ACHN (cell line): ENCODE data around the gene PYM1.
A peak's percentile ranks its signal among the peaks of the same experiment; 100 is the strongest.

Experiments used
- DNase-seq: peaks from one replicate; pipeline ENCODE4 v3.0.0-alpha.2; 2015
- in situ Hi-C: cut with HindIII; loops from 2 replicates; pipeline ENCODE4 v1.10.0; 2017; ENCODE audit warnings: low sequenced_read_pairs, low pct_ligation_motif_present, low pct_unique_long_range_greater_than_20kb

The PYM1 gene

DNA sequence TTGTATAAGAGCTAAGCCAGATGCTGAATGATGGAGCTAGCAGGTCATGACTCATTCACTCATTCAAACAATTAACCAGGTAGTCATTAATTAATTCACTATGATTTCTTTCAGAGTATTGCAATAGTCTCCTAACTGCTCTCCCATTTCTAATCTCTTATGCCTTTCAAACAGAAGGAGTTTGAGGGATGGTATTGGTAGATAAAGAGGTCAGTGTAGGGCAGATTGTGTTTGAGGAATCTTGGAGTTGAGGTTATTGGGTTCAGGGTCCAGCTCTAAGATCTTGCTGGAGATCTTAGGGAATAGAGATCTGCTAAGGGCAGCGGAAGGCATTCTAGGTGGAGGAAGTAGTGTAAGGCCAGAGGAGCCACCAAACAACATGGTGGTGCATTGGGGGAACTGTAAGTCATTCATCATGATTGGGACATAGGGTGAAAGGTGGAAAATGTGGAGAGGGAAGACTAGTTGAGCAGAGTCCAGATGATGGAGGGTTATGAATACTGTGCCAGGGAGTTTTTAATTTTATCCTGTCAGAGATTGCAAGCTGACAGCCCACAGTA, 15.0 kb upstream of the PYM1 start:
- no peak for DNase-seq
- in situ Hi-C loops: no loop called here

DNA sequence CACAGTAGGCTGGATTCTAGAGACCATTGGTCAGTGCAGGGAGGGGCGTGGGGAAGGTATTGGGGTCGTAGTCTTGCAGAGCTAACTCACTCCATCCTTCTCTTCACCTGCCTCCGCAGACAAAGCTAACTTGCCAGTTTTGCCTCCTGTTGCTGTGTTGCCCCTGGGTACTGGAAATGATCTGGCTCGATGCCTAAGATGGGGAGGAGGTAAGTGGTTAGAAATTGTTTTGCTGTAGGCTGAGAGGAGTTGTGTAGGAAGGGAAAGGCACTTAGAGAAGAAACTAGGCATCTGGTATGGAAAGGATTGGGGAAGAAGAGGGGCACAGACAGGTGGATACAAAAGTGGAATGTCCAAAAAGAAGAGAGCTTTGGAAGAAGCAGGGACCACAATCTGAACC, 14.4 kb upstream of the PYM1 start:
- no peak for DNase-seq
- in situ Hi-C loops: no loop called here

DNA sequence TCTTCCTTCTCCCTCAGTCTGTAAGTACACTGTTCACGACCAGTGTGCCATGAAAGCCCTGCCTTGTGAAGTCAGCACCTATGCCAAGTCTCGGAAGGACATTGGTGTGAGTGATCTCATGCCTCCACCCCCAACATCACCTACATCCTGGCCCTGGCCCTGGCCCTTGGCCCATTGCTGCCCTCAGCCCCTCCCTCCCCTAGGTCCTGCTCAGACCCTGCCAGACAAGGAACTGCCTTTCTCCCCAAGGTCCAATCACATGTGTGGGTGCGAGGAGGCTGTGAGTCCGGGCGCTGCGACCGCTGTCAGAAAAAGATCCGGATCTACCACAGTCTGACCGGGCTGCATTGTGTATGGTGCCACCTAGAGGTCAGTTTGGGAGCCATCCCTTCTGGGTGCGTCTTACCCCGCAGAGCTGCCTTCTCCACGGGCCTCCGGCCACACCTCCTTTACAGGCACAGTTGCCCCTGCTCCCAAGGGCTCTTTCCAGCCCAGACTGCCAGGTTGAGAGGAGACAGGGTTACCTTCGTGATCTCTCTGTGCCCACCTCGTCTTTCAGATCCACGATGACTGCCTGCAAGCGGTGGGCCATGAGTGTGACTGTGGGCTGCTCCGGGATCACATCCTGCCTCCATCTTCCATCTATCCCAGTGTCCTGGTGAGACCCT, 12.5 kb upstream of the PYM1 start:
- in situ Hi-C loops: no loop called here

DNA sequence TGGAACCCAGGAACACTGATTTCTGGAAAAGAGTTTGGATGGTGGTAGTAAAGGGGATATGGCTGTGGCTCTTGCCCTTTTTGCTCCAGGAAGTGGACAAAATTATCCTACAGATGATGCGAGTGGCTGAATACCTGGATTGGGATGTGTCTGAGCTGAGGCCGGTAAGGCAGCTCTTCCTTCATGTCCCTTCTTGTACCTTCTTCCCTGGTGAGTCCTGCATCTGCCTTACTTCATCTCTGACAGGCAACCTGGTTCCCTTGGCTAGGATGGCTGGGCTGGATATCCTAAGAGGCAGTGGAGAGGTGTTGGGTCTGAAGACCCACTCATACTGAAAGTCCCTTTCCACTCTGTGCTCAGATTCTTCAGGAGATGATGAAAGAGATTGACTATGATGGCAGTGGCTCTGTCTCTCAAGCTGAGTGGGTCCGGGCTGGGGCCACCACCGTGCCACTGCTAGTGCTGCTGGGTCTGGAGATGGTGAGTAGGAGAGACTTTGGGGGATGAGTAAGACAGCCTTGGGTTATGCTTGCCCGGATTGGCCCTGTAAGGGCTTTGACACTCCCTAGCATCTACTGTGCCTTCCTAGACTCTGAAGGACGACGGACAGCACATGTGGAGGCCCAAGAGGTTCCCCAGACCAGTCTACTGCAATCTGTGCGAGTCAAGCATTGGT, 11.3 kb upstream of the PYM1 start:
- no peak for DNase-seq
- in situ Hi-C loops: no loop called here

More for the DNA sequence above, 12.5 kb upstream of the PYM1 start:
- DNase-seq: peak; percentile 89

DNA sequence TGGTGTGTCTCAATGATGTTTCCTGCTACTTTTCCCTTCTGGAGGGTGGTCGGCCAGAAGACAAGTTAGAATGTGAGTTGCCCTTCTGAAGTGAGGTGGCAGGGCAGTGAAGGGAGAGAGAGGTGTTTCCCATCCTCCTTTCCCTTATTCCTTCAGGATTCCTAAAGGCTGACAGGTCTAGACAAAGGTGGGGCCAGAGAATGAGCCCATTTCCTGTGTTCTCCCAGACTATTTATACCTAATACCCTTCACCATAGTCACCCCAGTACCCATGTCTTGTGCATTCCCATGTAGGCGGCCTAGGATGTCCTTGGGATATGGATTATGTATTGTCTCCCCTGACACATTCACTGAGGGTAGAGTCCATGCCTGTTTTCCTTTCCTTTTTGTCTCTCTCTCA, 10.3 kb upstream of the PYM1 start:
- in situ Hi-C loops: no loop called here
- DNase-seq: no peak

DNA sequence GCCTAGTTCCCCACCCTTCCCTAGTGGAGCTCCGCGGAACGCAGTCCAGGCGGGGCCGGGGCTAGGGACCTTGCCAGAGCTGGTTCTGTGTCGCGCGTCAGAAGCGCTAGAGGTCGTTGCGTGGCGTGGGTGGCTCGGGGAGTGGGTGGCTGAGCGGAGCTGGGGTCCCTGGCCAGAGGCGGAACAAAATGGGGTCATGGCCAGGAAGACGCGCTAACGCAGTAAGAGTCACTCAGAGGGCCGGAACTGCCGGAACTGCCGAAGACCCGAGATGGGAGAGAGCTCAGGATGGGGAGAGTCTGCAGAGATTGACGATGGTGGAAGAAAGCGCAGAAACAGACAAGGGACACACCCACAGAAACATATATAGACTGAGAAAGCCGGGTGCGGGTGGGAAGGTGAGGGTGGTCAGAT, 8.1 kb upstream of the PYM1 start:
- no peak for DNase-seq
- in situ Hi-C loops: no loop called here

DNA sequence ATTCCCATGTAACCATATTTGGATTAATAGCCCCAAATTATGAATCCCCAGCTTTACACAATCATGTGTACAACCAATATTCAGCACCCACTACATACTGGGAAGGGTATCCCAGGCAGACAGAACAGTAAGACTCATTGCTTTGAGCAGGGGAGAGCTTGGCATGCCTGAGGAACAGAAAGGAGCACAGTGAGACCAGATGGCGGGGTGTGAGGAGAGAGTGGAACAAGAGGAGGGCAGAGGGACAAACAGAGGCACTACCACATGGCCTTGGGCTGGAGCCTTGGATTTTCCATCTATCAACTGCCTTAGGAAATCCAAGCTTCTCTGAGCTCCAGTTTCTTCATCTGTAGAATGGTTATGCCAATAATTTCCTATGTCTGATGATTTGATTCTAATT, 7.1 kb upstream of the PYM1 start:
- no peak for DNase-seq
- in situ Hi-C loops: no loop called here

DNA sequence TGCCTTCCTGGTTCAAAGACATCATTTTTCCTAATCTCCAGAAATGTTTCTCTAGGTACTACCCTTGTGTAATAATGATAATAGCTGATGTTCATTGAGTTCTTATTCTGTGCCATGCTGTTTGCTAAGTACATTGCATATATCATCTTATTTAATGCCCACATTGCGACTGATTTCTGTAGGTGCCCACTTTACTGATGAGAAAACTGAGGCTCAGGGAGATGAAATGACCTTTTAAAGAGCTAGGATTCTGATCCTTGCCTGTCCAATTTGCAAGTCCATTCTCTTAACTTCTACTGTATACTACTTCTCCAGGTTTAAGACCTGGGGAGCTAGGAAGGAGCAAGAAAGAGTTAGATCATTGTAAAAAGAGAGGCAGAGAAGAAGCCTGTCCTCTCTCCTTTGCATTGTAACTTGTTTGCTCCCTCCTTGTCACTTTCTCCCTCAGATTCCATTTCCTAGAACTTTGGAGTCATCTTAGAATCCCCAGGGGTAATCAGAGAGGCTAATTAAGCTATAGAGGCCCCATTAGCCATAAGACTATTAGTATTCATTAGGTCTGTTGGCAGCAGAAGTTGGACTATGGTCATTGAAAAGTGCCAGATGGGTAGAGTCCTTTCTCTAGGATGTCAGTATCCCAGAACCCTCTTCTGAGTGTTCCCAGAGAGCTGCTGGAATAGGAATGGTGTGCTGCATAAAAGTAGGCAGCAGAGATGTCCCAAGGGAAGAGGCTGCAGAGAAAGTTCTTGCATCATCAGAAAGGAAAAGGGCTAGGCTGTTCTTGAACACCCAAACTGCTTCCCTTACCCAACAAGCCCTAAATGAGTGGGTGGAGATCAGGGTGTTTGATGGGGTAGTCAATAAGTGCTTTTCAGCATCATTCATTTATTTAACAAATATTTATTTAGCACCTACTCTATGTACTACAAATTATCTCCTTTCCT, 6.4 kb upstream of the PYM1 start:
- in situ Hi-C loops: no loop called here
- no peak for DNase-seq

DNA sequence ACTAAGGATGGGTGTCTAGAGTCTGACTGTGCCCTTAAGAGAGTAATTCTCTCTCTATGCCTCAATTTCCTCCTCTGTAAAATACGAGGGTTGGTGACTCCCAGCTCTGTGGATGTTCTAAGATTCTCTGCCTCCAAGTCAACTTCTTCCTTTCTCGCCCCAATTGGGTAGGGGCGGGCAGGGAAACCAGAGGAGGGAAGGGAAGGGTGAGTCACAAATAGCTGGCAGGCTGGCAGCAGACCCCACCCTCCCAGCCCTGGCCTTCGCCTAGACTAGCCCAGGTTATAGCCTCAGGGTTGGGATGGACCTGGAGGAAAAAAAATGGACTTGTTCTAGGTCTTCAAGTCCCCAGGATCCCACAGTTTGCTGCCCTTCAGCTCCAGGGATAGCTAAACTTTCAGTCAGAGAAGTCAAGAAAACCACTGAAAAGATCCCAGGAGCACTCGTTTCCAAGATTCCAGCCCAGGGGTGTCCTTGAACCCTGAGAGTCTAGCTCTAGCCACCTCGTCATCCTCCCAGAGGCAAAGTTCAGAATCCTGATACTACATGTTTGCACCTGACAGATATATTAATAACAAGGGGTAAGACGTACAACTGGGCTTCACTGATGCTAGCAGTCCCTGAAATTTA, 5.6 kb upstream of the PYM1 start:
- peak; percentile 70 for DNase-seq

DNA sequence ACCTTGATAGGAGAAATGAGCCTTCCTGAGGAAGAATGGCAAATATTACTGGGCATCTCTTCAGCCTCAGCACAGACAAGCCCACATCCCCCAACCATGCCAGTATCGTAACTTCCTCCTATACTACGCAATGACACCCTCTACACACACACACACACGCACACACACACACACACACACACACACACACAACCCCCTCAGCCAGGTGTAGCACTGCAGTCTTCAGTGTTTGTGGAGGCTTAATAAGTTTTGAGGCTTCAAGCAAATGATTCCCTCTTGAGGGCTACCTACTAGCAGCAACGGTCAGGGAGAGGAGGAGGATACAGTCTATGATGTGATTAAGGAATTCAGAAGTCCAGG, 4.8 kb upstream of the PYM1 start:
- in situ Hi-C loops: no loop called here
- DNase-seq: no peak

More for the DNA sequence above, 5.6 kb upstream of the PYM1 start:
- in situ Hi-C loops: no loop called here

DNA sequence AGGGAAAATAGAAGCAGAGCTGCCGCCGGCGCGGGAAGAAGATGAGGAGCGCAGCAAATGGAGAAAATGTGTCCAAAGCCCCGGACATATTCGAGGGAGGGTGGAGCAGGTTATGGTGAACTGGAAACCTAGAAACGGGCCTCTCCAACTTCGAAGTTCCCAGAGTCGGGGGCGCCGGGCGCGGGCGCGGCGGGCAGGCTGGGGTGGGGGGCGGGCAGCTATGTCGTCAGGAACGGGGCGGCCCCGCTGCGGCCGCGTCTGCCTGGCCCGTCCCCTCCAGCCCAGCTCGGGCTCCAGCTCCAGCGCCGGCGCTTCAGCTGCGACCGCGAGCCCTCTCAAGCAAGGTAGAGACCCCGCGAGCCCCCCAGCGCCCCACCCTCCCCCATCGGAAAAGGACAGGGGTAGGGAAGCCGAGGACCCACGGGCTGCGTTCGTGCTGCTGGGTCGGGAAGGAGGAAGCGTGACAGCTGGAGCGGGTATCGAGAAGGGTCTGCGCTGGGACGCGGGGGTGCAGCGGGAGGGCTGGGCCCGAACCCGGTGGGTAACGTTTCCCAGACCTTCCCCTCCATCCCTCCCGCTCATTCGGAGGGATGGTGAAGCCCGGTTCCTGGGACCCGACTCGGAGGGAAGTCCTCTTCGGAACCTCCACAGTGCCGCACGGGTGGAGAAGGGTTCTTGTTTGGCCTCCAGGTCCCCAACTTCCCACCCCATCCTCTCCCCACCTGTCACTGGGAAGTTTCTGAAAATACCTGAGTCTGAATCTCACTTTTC, 4.3 kb upstream of the PYM1 start:
- DNase-seq: peak; percentile 60
- in situ Hi-C loops: no loop called here

DNA sequence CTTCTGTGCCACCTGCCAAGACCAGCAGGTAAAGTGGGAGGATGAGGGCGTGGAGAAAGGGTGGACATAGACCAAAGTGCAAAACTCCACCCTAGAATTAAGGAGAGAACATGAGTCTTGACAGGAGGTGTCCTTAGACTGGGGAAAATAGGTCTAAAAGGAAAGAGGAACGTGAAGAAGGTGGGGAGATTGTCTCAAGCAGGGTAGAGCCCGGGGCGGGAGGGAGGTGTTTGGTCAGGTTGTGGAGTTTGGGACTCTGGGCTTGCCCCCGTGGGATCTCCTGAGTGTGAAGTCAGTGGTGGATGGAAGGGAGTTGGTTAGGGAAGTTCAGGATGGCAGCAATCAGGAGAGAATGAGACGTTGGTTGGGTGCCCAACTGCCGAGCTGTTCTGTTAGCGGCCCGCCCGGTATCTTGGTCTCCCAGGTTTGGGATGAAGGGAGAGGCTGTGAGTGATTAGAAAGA, 3.7 kb upstream of the PYM1 start:
- in situ Hi-C loops: no loop called here
- peak; percentile 49 for DNase-seq

DNA sequence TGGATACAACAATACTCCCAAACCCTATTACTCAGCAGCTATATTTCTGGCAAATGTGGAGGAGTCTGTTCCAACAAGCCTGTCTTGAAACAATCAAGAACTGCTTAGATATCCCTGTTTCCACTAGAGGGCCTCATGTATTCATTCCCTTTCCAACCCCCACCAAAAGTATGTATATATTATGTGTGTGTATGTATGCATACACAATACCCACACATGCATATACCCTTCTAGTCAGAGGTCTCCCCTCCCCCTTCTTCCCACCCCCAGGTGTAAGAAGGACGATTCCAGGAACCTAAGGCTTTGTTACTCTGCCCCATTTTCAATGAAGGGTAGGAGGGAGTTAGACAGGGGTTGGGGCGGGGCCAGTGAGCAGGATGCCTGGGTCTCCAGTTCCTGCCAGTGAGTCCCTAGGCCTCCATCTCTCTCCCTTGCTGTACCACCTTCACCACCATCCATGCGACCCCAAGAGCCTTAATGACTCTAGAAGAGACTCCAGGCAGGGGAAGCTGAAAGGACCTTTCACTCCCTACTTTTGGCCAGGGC, 3.1 kb upstream of the PYM1 start, which contains the start of gene DGKA:
Gene DGKA (plus strand): TSS at position 392 of the 546 bp plus-strand sequence. CDS start 5,342 bp downstream, outside the sequence.
- DNase-seq: peak; percentile 77
- in situ Hi-C loops: no loop called here

DNA sequence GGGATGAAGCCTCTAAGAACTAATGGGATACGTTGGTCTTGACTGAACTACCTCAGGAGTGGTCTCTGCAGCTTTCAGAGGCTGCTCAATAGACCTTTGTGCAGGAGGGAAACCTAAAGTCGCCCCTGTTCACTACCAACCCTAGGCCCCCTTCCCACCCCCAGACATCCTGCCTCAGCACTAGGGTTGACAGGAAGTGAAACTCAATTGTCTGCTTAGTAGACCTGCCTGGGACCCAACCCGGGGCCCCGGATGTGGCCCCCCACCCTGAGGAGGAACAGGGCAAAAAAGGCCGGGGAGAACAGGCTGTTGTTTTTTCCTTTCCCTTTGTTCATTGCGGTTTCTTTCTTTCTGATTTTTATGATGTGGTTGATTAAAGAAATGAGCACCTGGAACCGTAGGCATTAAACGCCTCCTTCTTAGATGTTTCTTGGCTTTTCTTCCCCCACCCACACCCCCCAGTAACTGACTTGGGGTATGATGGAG, 1.7 kb upstream of the PYM1 start:
- in situ Hi-C loops: no loop called here
- no peak for DNase-seq

DNA sequence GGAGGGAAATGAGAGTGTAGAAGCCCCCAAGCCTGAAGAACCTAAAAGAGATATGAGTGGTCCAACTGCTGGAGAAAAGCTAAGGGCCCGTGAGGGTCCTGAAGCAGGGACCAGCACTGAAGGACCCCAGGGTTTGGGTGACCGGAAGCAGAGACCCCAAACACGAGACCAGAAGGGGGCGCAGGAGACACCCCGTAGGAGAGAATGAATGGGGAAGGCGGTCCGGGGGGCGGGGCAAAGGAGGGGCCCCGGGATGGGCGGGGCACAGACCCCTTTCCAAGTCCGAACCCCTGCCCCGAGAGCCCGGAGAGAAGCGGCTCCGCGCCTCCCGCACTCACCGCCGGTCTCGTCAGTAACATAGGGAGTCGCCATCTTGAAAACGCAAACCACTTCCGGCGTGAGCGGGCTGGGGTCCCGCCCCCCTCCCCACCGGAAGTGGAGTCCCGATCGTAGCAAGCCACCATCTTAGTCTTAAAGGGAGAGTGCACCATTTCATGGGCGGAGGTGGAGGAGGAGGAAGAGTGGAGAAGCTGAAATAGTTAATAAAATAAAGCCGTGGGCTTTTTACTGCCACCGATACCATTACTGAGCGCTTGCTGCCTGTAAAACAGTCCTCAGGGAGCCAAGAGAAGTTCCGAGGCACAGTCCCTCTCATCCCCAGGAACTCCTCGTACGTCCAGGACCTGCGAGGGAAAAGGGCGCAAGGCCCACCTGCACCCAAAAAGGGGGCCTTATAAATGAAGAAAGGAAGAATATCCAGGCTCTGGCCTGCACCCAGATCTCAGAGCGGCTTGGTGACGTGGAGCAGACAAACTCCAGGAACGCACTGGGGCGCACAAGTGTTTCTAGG, 731 bp downstream of the PYM1 start:
- peak; percentile 98 for DNase-seq
- in situ Hi-C loops: no loop called here

DNA sequence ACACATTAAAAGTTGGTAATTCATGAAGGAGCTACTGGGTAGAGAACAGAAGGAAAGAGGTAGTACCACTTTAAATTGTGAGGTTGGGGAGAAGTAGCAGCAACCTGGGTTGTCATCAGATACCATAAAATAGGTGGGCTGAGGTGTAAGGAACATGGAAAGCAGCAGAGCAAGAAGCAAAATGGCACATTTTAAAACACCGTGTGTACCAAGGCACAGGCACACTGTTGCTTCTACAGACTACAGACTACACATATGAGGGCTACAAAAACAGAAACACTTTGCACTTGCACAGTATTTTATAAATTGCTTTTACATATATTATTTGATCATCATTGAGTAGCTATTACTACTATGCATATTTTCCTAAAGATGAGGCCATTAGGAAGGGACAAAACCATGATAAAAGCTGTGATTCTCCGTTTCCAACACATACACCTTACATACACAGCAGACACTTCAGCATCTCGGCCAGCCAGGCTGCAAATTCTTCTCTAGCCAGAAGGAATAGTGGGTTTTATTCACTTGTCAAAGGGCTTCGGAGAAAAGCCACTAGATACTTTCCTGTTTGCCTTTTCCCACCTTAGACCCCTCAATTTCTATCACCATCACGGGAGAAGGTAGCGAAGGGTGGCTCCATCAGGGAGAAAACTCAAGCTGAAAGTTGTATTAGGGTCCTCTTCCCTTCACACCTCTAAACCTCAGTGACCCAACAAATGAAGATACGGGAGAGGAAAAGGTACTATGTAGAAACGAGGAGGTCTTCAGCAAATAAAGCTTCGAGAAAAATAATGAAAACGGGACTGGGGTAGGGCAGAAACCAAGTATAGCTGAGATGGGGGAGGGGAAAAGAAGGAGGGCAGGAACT, 1.6 kb downstream of the PYM1 start:
- peak; percentile 23 for DNase-seq
- in situ Hi-C loops: no loop called here
